Ammon's horn (tissue), 1 donor: ENCODE data around the gene NR2C2.

Source experiments
- DNase-seq: peaks from one replicate; pipeline ENCODE4 v3.0.0-alpha.2; 2016; ENCODE audit warnings: low spot score

Gene NR2C2

DNA sequence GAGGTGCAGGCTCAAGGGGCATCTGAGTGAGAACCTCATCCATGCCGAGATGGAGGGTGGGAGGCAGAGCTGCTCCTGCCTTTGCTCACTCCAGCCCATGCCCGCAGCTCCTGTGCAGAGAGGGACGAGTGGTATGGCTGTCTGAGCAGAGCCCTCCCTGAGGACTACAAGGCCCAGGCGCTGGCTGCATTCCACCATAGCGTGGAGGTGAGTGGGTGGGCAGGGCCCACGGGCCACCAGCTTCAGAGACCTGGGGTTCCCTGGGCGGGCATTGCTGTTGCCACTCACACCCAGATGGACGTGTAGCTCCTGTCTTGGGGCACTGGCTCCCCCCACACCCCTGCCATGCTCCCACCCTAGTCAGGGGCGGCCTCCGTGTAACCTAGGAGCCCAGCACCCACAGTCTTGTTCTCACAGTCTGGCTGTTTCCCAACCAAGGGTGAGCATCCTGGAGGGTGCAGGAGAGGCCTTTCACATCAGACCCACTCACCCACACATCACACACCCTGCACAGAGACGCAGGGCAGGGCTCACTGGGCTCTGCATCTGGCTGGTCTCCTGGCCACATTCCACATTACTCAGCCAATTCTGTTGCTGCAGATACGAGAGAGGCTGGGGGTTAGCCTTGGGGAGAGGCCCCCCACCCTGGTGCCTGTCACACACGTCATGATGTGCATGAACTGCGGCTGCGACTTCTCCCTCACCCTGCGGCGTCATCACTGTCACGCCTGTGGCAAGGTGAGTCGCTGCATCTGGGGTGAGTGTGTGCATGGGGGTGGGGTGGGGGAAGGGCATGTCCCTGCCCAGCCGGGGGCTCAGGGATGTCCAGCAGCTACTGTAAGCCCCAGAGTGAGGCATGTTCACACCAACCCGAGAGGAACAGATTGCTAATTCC lies 25.3 kb upstream of the NR2C2 start:
- no peak for DNase-seq

DNA sequence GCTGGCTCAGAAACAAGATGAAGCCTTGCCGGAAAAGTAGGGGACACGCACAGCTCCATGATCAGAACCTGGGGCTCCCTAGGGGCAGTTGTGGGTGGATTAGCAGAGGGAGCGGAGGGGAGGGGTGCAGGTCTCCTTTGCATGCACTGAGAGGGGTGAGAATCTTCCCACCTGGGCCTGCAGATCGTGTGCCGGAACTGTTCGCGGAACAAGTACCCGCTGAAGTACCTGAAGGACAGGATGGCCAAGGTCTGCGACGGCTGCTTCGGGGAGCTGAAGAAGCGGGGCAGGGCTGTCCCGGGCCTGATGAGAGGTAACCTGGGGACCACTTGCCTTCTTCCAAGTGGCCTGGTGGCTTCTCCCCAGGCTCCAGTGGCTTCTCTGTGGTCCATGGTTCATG lies 24.5 kb upstream of the NR2C2 start:
- DNase-seq: no peak

DNA sequence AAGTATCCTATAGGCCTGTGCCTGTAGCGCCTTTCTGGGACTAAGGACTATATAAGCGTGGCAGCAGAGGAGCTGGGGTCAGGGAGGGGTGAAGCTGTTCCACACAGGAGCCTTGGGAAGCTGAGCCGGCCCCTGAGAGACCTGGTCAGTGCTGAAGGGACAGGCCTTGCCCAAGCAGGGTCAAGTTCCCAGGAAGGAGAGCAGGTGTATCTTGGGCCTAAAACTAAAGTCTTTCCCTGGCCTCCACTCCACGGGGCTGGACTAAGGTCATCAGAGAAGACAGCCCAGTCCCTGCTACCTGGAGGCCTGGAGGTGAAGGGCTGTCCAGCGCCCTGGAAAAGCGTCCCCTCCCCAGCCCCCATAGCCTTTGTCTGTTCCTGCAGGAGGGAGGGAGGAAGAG lies 23.9 kb upstream of the NR2C2 start:
- no peak for DNase-seq

DNA sequence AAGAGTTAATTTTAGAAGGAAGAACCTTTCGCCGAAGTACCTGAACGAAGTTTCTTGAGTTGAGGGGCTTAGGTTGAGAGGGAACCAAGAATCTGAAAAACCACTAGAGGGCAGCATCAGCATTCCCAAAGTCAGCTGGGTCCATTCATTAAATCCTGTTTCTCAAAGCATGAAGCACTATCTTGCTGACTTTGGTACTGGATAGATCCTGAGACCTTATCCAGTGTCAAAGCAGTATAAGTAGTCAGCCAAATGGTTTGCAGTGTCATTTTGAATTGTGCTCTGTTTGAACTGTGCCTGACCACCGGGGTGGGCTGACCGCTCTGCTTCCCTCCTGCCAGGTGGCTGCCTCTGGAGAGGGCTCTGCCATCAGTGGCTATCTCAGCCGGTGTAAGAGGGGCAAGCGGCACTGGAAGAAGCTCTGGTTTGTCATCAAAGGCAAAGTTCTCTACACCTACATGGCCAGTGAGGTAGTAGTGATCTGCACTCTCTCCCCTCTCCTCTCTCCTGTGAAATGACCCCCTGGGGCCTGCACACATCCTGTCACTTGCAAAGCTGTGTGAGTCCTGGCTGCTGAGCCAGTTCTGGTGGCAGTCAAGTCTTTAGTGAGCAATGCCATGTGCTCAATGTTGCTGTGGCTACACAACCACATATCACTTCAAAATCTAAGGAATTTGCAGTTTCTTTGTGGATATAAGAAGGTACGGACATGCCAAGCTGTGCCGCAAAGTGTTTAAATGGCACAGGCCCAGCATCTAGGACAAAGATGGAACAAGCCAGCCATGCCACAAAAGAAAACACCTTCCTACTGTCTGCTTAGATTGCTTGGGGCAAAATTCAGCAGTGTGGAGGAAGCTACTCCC lies 21.4 kb upstream of the NR2C2 start:
- peak; percentile 75 for DNase-seq

DNA sequence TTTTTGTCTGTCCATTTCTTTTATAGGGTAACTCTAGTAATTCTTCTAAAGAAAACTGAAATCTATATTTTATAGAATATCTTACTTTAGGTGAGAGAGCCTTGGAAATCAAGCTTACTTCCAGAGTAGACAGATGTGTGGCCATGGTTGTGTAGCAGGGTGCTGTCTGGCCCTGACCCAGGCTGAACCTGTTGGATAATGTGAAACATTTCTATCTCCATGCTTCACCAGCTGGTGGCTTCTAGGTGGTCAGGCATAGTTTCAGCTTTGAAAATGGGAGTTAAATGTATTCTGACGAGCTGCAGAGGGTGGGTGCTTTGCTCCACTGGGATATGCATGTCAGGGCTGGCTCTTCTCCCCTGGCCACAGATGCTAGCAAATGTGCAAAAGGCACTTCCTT lies 20.8 kb upstream of the NR2C2 start:
- DNase-seq: no peak

DNA sequence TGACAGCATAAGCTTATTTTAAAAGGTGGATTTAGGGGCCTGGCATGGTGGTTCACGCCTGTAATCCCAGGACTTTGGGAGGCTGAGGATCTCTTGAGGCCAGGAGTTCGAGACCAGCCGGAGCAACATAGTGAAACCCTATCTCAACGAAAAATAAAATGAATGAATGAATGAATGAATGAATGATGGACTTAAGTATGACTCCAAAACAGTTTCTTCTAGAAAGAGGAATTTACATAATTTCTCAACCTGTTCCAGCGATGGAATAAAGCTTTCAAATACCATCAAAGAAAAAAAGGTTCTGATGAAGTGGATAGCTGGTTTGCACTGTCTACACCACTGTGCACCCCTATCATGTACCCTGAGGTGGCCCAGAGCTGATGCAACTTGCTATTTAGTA lies 20.1 kb upstream of the NR2C2 start:
- no peak for DNase-seq

DNA sequence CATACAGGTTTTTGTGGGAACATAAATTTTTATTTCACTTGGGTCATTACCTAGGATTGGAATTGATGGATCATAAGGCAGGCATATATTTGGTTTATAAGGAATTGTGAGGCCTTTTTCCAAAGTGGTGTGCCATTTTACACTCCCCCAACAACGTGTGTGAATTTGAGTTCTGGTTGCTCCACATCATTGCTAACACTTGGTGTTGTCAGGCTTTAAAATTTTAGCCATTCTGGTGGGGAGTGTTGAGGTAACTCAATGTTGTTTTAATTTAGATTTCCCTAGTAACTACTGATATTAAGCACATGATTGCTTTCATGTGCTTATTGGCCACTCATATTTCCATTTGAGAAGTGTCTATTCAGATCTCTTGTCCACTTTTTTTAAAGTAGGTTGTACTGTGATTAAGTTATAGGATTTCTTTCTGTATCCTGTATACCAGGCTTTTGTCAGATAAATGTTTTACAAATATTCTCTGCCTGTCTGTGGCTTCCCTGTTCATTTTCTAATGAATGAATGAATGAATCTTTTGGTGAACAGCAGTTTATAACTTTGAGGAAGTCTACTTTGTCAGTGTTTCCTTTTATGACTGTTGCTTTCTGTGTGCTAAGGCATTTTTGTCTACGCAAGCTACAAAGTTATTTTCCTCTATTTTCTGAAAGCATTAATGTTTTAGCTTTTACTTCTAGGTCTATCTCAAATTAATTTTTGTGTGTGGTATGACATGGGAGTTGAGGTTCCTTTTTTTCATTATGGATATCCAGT lies 17.9 kb upstream of the NR2C2 start:
- no peak for DNase-seq

DNA sequence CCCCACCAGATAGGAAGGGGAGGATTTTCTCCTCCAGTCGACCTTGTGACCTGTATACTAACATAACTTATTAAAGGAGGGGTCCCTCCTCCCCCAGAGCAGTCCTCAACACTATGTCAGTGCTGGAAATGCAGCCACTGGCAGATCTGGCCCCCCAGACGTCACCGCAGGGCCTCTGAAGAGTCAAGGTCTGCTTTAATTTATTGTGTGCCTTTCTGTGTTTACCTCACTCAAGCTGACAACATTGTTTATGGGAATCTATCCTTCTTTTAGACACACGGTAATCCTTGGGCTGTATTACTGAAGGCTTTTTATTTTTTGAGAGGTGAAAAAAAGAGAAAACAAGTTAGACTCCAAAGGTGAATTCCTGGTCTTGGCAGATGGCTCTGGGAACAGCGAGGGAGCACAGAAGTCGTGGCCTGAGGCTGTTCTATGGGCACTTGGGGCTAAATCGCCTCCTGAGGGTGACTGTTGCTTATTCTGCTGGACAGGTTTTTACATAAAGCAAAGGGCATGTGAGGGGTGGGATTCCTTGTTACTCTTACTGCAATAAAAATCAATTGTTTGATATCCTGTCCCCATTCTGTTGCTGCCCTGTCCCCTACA lies 13.5 kb upstream of the NR2C2 start:
- DNase-seq: no peak

DNA sequence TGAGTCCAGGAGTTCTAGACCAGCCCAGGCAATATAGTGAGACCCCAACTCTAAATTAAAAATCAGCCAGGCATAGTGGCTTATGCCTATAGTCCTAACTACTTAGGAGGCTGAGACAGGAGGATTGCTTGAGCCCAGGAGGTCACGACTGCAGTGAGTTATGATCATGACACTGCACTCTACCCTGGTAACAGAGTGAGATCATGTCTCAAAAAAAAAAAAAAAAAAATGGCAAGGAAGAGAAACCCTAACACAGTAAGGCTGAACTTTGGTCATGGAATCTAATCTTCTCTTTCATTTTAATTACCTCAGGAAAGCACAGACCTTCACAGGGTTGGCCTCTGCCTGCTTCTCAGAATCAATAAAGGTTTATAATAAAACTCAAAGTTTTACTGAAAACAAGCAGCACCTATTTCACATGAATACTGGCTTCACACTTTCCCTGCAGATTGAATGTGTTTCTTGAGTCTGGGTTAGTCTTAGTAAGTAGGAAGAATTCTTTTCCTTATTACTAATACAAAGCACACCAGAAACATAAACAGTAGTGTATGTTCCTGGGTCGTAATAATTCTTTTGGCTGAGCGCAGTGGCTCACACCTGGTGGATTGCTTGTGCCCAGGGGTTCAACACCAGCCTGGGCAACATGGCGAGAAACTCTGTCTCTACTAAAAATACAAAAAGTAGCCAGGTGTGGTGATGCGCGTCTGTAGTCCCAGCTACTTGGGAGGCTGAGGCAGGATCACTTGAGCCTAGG lies 11.6 kb upstream of the NR2C2 start:
- no peak for DNase-seq

DNA sequence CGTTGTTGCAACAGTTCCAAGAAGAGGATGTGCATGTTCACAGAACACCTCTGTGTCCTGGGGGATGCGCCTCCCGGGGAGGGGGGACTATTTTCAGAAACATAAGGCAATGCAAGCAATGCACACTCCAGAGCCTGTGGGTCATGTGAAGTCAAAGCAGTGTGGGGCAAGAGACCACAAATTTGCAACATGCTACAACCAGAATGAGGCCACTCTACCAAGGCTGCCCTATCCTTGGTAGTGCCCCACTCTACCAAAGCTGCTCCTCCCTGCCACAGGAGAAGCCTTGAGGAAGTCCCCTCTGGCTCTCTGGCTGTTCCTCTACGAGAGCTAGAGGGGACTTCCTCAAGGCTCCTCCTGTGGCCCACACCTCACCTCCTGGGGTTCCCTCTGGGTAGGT lies 8.4 kb upstream of the NR2C2 start:
- no peak for DNase-seq

DNA sequence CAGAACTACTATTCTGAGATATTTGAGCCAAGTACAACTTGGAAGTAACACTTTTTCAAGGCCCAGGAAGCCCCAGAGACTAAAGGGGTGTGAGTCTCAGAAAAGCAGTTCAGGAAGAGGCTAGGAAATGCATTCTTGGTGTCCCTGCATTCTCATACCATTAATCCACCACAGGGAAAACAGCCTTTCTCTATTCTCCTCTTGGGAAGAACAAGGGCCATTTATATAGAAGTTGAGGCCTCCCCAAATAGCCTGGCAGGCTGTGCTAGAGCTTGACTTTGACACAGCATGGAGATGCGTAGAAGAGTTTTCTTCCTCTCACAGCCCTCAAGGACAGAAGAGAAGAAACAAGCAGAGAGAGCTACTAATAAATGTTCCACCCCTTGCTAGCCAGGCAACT lies 5.5 kb upstream of the NR2C2 start:
- no peak for DNase-seq

DNA sequence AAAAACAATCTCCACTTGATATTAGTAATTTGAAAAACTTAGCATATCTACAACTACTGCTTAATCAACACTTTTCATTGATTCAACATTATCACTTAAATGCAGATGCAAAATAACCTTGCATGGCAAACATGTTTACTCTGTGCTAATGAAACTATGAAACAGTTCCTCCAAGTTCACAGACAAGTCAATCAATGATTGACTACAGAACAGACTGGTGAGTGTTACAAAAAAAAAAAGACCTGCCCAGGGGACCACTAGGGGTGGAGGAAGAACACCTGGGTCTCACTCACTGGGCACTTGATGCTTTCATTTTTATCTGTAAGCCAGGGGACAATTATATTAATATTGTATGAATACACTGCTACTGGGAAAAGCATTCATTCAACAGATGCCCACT lies 4.3 kb upstream of the NR2C2 start:
- no peak for DNase-seq

DNA sequence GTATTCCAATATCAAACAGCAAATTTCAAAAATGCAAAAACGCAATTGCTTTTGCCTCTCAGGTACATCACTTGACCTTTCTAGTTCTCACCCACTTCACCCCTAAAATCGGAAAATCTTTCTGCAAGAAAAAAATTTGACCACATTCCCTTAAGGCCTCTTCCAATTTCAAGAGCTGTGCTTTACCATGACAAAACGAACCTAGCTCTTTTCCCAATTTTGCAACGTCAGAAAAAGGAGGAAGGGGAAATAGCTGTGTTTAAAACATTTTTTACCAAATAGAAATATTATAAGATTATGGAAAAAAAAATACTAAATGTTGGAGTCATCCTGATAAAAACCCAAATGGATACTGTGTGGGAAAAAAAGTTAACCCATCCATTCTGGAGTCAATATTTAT lies 1.1 kb upstream of the NR2C2 start:
- DNase-seq: no peak

DNA sequence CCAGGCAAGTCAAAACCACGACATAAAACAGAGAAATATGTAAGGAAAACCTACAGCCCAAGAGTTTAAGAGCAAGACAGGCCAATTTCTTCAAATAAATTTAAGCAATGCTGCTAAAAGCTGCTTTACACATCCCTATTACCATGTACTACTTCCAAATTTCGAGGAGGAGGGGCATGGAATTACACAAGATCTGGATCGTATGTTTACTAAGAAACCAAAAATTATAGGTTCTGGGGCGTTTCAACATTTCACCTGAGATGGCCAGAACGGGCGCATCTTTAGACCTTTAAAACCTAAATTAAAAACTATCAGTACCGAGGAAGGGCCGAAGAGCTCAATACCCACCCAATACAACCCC lies 664 bp upstream of the NR2C2 start:
- no peak for DNase-seq

DNA sequence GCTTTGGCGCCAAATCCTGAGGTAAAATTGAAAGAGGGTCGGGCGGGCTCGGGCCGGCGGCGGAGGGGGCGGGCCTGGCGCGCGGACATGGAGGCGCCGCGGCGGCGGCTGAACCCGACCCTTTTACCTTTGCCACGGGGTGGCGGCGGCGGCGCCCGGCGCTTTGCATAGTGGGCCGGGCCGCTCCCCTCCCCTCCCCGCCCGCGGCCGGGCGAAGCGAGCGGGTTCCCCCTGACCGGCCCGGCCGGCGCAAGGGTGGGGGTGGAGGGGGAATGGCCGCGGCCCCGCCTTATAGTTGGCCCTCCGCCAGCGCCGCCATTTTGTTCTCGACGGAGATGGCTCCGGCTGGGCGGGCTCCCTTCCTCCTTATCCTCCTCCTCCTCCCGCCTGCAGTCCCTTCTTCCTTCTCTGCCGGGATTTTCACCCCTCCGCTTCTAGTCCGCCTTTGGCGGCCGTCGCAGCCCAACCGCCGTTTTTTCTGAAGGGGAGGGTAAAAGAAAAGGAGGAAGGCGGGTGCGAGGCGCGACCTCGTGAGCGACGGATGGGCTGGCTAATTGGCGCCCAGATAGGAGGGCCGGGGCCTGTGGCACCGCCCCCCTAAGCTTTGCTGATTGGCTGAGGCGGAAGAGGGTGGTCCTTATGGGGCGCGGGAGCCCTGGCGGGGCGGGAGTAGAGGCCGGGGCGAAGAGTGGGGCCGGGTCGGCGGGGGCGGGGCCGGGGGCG lies 664 bp downstream of the NR2C2 start:
- peak; percentile 99 for DNase-seq

DNA sequence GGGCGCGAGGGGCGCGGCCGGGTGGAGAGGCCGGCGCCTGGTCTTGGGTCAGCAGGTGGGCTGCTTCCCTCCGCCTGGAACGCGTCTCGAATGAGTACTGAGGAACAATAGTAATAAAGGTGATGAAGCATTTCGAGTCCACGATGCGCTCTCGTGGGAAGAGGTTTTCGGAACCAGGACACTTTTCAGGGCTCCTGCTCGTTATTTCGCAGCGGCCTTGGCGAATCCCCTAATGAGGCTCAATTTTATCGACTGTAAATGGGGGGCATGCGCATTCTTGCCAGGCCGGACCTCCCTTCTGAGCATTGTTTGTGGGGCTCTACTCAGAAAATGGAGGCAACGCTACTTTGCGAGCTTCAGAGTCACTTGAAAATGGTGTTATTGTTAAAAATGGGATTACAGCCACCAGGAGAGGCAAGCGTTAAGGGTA lies 1.2 kb downstream of the NR2C2 start:
- no peak for DNase-seq

DNA sequence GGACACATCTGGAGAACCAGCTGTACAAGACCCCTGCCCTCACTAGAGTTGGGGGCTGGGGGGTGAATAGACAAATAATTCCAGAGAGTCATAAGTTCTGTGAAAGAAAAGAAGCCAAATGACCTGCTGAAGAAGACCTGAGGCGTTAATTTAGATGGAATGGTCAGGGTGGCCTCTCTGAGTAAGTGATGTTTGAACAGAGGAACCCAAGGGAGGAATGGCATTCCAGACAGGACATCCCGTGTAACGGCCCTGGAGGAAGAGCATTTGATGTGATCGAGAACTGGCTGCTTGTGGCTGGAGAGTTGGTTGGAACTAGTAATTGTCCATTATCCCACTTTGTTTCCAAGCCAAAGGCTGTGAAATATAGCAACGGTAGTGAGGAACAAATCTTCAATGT lies 1.7 kb downstream of the NR2C2 start:
- no peak for DNase-seq

DNA sequence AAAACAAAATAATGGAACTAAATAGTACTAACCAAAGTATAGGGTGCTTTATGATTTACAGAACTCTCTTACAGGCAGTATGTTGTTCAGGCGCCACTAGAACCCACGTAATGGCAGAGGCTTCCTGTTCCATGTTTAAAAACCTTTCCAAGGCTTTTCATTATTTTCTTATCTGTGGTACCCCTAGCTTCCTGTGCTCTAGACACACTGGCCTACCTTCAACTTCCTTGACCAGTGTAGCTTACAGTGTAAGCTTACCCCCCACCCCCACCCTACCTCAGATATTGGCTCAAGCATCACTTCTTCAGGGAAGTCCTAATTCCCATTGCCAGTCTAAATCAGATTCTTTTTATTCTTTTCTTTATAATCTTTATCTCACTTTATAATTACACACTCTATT lies 2.9 kb downstream of the NR2C2 start:
- no peak for DNase-seq

DNA sequence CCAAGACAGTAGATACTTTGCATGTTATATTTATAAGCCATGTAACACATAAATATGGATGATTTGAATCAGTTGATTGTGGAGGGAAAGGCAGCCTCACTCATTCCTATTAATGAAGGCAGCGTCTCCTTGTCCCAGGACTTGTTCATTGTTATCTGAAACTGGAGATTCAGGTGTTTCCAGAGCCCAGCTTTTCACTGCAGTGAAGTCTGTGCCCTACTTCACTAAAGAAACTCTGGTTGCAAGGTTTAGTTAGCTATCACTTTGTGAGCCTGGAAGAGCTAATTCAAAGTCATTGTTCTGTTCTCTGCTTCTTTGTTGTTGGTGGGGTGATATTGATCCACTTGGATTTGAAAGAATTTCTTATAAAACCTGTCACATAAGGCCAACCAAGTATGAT lies 9.8 kb downstream of the NR2C2 start:
- no peak for DNase-seq

DNA sequence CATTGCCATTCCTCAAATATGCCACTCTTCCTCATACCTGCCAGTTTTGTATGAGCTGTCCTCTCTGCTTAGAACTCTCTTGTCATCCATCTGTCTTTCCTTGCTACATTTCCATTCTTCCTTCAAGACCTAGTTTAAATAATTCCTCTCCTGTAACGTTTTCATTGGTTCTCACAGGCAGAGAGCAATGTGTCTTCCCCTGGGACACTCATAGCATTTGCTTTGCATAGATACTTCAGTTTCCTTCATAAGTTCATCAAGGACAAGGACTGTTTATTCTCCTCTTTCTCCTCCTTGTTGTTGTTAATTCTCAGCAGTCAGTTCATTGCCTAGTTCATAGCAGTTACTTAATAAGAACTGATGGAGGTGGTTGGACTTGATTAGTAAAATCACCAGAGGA lies 10.5 kb downstream of the NR2C2 start:
- DNase-seq: no peak
